ENCODE measurements around the gene PTPRT. TPM values are rescaled to one million over a fixed set of nuclear protein-coding genes. Genes with fewer than 3 reads are reported as not detected.

PTPRT gene
- total and polyA plus RNA-seq, 12 donors = 0.05 to 0.34 (median 0.16) TPM; not detected in 1

DNA sequence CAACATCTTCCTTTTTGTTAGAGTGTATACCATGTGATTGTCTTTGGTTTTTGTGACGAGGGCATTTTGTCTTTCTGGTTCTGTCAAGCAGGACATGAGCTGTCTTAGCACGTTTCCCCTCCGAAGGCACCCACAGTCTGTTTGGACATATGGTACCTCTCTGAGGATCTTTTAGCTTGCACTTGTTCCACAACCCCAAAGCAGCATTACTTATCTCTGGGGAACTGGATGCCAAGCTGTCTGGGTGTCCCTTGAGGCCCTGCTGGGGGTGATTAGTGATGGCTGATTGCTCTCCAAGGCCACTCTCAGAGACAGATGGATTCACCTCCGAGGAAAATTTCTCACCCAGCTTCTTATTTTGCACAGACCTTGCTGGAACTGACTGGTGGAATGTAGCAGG lies 1126.6 kb downstream of the PTPRT start:
- no peaks in the 10 kb centered on the region for H3K9me3 ChIP-seq (replicated peaks in 1 of 3)
- no peaks in the 10 kb centered on the region for H3K27me3 ChIP-seq
- WGBS, 4 donors = 69 to 76% (median 72%) methylated on average over 4 of the region's 4 CpGs
- H3K4me3 ChIP-seq = no peak overlapping the region
- no peaks in the 10 kb centered on the region for H3K4me1 ChIP-seq (replicated peaks in 1 of 2)
- intact Hi-C loops (cut with DNase I) = no loop called here
- TF ChIP-seq, protein P1, sequence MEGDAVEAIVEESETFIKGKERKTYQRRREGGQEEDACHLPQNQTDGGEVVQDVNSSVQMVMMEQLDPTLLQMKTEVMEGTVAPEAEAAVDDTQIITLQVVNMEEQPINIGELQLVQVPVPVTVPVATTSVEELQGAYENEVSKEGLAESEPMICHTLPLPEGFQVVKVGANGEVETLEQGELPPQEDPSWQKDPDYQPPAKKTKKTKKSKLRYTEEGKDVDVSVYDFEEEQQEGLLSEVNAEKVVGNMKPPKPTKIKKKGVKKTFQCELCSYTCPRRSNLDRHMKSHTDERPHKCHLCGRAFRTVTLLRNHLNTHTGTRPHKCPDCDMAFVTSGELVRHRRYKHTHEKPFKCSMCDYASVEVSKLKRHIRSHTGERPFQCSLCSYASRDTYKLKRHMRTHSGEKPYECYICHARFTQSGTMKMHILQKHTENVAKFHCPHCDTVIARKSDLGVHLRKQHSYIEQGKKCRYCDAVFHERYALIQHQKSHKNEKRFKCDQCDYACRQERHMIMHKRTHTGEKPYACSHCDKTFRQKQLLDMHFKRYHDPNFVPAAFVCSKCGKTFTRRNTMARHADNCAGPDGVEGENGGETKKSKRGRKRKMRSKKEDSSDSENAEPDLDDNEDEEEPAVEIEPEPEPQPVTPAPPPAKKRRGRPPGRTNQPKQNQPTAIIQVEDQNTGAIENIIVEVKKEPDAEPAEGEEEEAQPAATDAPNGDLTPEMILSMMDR (IDR thresholded peaks at IDR 0.05) = no peak
- TF ChIP-seq POLR2A (IDR thresholded peaks at IDR 0.05) = no peak
- H3K36me3 ChIP-seq (replicated peaks in 1 of 2) = no peaks in the 10 kb centered on the region
- H3K27ac ChIP-seq = no peak overlapping the region
- DNase-seq = no peak

DNA sequence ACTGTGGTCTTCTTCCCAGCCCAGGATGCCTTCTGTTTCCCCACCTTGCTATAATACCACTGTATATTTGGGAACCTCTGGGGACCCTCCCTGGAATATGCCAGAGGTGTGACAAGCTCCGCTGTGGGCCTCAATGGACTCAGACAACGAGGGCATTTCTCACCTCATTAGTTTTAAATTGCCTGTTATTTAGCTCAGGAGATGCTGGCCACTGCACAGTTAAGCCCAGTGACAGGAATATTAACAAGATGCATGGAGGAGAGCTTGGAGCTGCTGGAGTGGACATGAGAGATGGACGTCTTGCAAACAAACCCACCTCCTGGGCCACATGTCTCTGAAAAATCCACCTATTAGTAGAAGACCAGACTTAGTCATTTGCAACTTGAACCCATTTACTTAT lies 1136.4 kb downstream of the PTPRT start:
- no peaks in the 10 kb centered on the region for H3K4me1 ChIP-seq (replicated peaks in 1 of 2)
- no peaks in the 10 kb centered on the region for H3K36me3 ChIP-seq (replicated peaks in 1 of 2)
- WGBS, 4 donors = 76 to 93% (median 85%) methylated on average over 3 of the region's 3 CpGs
- no peaks in the 10 kb centered on the region for H3K27me3 ChIP-seq
- TF ChIP-seq, protein P1 (IDR thresholded peaks at IDR 0.05) = no peak
- TF ChIP-seq POLR2A (IDR thresholded peaks at IDR 0.05) = no peak
- no peaks in the 10 kb centered on the region for H3K9me3 ChIP-seq (replicated peaks in 1 of 3)
- no peak overlapping the region for H3K27ac ChIP-seq
- intact Hi-C loops (cut with DNase I) = no loop called here
- DNase-seq = no peak
- H3K4me3 ChIP-seq = no peak overlapping the region

DNA sequence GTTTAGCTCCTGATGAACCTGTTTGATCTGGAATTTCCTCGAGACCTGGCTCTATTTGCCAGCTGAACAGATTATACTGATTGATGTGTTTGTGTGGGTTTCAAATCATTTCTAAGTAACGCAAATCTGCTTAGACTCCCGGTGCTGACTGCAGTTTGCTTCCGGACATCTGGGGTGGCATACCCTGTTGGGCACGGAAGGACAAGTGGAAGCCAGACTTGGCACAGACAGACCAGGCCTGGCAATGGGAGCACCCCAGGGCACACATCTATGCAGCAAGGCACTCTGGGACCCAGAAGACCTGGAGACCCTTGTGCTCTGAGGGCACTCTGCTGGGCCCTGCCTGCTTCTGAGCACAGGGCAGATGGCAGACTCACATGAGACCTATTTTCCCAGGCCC lies 1137.8 kb downstream of the PTPRT start:
- H3K36me3 ChIP-seq (replicated peaks in 1 of 2) = no peaks in the 10 kb centered on the region
- no peak for TF ChIP-seq POLR2A (IDR thresholded peaks at IDR 0.05)
- TF ChIP-seq, protein P1 (IDR thresholded peaks at IDR 0.05) = no peak
- no peaks in the 10 kb centered on the region for H3K27me3 ChIP-seq
- H3K4me1 ChIP-seq (replicated peaks in 1 of 2) = no peaks in the 10 kb centered on the region
- no peak overlapping the region for H3K27ac ChIP-seq
- no peak for DNase-seq
- 34 to 48% (median 37%) methylated on average over 5 of the region's 5 CpGs for WGBS, 4 donors
- no peak overlapping the region for H3K4me3 ChIP-seq
- no peaks in the 10 kb centered on the region for H3K9me3 ChIP-seq (replicated peaks in 1 of 3)
- intact Hi-C loops (cut with DNase I) = no loop called here

DNA sequence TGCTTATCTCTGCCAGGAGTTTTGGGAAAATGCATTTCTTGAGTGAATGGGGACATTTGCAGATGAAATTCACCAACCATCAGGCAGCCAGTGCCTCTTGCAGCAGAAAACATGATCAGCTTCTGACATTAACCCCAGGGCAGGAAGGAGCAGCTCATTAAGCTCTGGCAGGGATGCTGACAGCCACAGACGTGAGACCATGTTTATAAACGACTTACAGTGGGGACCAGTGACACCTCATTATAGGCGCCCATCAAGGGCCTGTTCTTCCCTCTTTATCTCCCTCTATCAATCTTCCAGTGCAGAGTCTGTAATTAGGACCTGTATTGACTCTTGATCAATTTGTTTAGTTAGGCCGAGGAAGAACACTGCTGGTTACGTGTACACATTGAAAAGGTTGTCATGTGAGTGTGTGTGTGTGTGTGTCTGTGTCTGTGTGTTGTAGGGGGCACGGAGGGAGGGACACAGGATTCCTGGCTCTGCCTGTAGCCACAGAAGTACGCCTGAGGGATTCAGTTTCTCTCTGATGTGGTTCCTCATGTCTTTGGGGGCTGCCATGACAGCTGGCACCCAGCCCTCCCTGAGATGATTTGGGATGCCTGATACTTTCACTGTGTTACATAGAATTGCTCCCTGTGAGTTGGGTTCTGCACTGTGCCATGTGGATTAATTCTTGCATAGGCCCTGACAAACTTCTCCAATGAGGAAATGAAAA lies 1143.2 kb downstream of the PTPRT start:
- no peak overlapping the region for H3K4me3 ChIP-seq
- no peaks in the 10 kb centered on the region for H3K4me1 ChIP-seq (replicated peaks in 1 of 2)
- no peaks in the 10 kb centered on the region for H3K9me3 ChIP-seq (replicated peaks in 1 of 3)
- TF ChIP-seq, protein P1 (IDR thresholded peaks at IDR 0.05) = no peak
- TF ChIP-seq POLR2A (IDR thresholded peaks at IDR 0.05) = no peak
- no peak for DNase-seq
- intact Hi-C loops (cut with DNase I) = no loop called here
- no peak overlapping the region for H3K27ac ChIP-seq
- no peaks in the 10 kb centered on the region for H3K36me3 ChIP-seq (replicated peaks in 1 of 2)
- WGBS, 4 donors = 66 to 76% (median 73%) methylated on average over 7 of the region's 7 CpGs
- no peaks in the 10 kb centered on the region for H3K27me3 ChIP-seq
